Activated CD8-positive, alpha-beta memory T cell treated with anti-CD3 and anti-CD28 coated beads, Interleukin-2, amount 50 U/mL, for 48 hours (primary cell): ENCODE measurements around the gene KEAP1.

Source experiments
- DNase-seq: peaks from one replicate; pipeline ENCODE4 v3.0.0-alpha.2; 2020

Gene KEAP1

DNA sequence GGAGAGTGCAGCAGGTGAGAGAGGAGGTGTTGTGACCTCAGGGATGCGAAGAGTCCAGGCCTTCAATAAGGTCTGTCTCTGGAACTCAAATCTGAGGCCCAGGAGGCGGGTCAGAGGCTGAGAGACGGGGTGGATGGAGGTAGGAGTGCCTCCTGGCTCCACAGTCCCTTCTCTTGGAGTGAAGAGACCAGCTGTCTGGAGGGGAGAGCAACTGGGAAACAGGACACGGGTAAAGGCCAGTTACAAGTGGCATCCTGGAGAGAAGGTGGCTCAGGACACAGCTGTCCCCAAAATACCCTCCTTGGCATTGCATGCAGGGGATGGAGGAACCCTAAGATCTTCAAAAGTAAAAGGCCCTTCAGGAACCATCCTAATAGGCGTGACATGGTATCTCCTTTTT is 63.6 kb downstream of the KEAP1 start:
- no peak for DNase-seq
